Nephron progenitor cell (in vitro differentiated cells): ENCODE results near the gene SOST.
A peak's percentile ranks its signal among the peaks of the same experiment; 100 is the strongest.

ENCODE experiments used
- DNase-seq: peaks from one replicate; pipeline ENCODE4 v3.0.0; 2021
- H3K27ac Mint-ChIP-seq: 2 replicates; pipeline ENCODE4 v1.8.0; 2021; ENCODE audit warnings: mild to moderate bottlenecking, moderate library complexity, mixed read lengths
- H3K27me3 Mint-ChIP-seq: 2 replicates; pipeline ENCODE4 v1.8.0; 2021; ENCODE audit warnings: mild to moderate bottlenecking, low read depth, mixed read lengths; ENCODE audit not compliant: poor library complexity
- H3K36me3 Mint-ChIP-seq: 2 replicates; pipeline ENCODE4 v1.8.0; 2021; ENCODE audit warnings: low read depth, mixed read lengths
- H3K4me1 Mint-ChIP-seq: 2 replicates; pipeline ENCODE4 v1.8.0; 2021; ENCODE audit warnings: mixed read lengths
- H3K4me3 Mint-ChIP-seq: 2 replicates; pipeline ENCODE4 v1.8.0; 2021; ENCODE audit warnings: mild to moderate bottlenecking, moderate library complexity, mixed read lengths
- H3K9me3 Mint-ChIP-seq: 2 replicates; pipeline ENCODE4 v1.8.0; 2021; ENCODE audit warnings: mild to moderate bottlenecking, moderate library complexity, mixed read lengths
- TF ChIP-seq, protein P1 (sequence below): fragments of 200-600 bp; sonication (generic); IDR thresholded peaks from 2 replicates; pipeline ENCODE4 v1.5.0; 2021; ENCODE audit warnings: antibody characterized with exemption

The SOST gene

DNA sequence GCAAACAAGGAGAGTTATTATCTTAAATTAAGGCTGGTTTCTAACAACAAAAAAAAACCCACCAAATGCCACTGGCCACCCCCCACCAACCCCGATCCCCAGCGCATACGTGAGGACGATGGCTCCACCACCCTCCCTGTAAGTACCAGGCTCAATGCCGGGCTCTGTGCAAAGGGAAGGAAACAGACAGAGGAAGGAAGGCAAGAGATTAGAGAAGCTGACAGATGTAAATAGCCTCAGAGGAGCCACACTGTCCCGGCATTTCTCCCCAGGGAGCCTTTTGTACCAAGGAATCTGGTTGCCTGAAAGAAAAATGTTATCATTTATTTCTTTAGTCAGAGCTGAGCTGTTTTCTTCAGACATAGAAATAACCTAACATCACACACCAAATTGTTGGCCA, 13.1 kb downstream of the SOST start:
- Mint-ChIP-seq H3K4me1 (peaks cover 46% of the 10 kb centered on the region), H3K27me3 (peaks cover 75% of the 10 kb centered on the region), H3K9me3 (peaks cover 12% of the 10 kb centered on the region), H3K27ac (no peak overlapping the region), H3K4me3 (peak overlapping the region; percentile 47), H3K36me3 (no peaks in the 10 kb centered on the region)
- DNase-seq = no peak
- TF ChIP-seq, protein P1, sequence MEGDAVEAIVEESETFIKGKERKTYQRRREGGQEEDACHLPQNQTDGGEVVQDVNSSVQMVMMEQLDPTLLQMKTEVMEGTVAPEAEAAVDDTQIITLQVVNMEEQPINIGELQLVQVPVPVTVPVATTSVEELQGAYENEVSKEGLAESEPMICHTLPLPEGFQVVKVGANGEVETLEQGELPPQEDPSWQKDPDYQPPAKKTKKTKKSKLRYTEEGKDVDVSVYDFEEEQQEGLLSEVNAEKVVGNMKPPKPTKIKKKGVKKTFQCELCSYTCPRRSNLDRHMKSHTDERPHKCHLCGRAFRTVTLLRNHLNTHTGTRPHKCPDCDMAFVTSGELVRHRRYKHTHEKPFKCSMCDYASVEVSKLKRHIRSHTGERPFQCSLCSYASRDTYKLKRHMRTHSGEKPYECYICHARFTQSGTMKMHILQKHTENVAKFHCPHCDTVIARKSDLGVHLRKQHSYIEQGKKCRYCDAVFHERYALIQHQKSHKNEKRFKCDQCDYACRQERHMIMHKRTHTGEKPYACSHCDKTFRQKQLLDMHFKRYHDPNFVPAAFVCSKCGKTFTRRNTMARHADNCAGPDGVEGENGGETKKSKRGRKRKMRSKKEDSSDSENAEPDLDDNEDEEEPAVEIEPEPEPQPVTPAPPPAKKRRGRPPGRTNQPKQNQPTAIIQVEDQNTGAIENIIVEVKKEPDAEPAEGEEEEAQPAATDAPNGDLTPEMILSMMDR = no peak

- peaks cover 33% of the 10 kb centered on the region for H3K4me1 Mint-ChIP-seq
- no peak overlapping the region for H3K4me3 Mint-ChIP-seq
- H3K27ac Mint-ChIP-seq = no peak overlapping the region
- peaks cover 12% of the 10 kb centered on the region for H3K9me3 Mint-ChIP-seq
- DNase-seq = no peak
- TF ChIP-seq, protein P1 = no peak
- no peaks in the 10 kb centered on the region for H3K36me3 Mint-ChIP-seq
- H3K27me3 Mint-ChIP-seq = peaks cover 50% of the 10 kb centered on the region
These were observed 17.0 kb downstream of the SOST start for GRCh38 chr17:43741636-43742035.

GRCh38 chr17:43740541-43740940, 18.1 kb downstream of the SOST start:
- no peak for DNase-seq
- Mint-ChIP-seq H3K36me3 (no peaks in the 10 kb centered on the region), H3K9me3 (peaks cover 12% of the 10 kb centered on the region), H3K27me3 (peaks cover 42% of the 10 kb centered on the region), H3K4me1 (peaks cover 22% of the 10 kb centered on the region), H3K4me3 (no peak overlapping the region), H3K27ac (no peak overlapping the region)
- TF ChIP-seq, protein P1 = no peak

DNA sequence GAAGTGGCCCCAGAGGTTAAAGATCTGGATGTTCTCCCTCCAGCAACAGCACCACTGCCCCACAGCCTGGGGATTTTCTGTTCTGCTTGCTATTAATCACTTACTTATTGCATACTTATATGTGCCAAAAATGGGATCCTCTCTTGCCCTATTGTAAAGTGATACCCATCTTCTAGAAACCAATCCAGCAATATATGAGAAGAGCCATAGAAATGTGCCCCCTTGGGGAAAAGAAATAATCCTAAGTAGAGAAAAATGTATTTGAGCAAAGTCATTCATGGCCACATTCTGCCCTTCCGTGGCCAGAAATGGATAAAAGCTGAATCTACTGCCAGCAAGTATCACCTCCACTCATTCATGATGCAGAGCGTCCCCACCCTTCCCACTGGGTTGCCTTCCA, 20.9 kb downstream of the SOST start:
- H3K36me3 Mint-ChIP-seq = no peaks in the 10 kb centered on the region
- H3K27ac Mint-ChIP-seq = no peak overlapping the region
- no peak overlapping the region for H3K4me3 Mint-ChIP-seq
- H3K4me1 Mint-ChIP-seq = no peaks in the 10 kb centered on the region
- DNase-seq = no peak
- H3K9me3 Mint-ChIP-seq = peaks cover 29% of the 10 kb centered on the region
- peaks cover 29% of the 10 kb centered on the region for H3K27me3 Mint-ChIP-seq
- TF ChIP-seq, protein P1 = no peak

- Mint-ChIP-seq H3K9me3 (peaks cover 28% of the 10 kb centered on the region), H3K36me3 (peaks cover under 1% of the 10 kb centered on the region), H3K27me3 (peaks cover 24% of the 10 kb centered on the region), H3K4me3 (no peak overlapping the region), H3K4me1 (no peaks in the 10 kb centered on the region), H3K27ac (no peak overlapping the region)
- TF ChIP-seq, protein P1 = no peak
- DNase-seq = no peak
These were observed 22.2 kb downstream of the SOST start for GRCh38 chr17:43736389-43736788.

GRCh38 chr17:43734376-43734775, 24.2 kb downstream of the SOST start:
- Mint-ChIP-seq H3K4me3 (no peak overlapping the region), H3K36me3 (peaks cover 11% of the 10 kb centered on the region), H3K27ac (no peak overlapping the region), H3K4me1 (no peaks in the 10 kb centered on the region), H3K27me3 (peaks cover 21% of the 10 kb centered on the region), H3K9me3 (peaks cover 38% of the 10 kb centered on the region)
- TF ChIP-seq, protein P1 = no peak
- no peak for DNase-seq
